Measurements from ENCODE around the gene KHDC4. TPM values are rescaled to one million over a fixed set of nuclear protein-coding genes. Genes with fewer than 3 reads are reported as not detected.

KHDC4 gene
- total and polyA plus RNA-seq, 9 of the 15 experiments (the other 6 are each of a cell fraction or from before 2014, with no cell fraction given): 12.1 to 185 (median 65.6) TPM

- TF ChIP-seq ZNF407 (IDR thresholded peaks at IDR 0.05; ENCODE audit: low read depth) (0 out of 2 replicates have a peak, but pooled peaks have one; percentile 12), NR1H2 (CRISPR knock-in tag; IDR thresholded peaks at IDR 0.05) (0 out of 2 replicates have a peak, but pooled peaks have one; percentile 73), PHB2 (IDR thresholded peaks at IDR 0.05; ENCODE audit: low read depth) (0 out of 2 replicates have a peak, but pooled peaks have one; percentile 14), SNRNP70 (optimal IDR thresholded peaks at IDR 0.05; ENCODE audit: low read depth, low read length) (no peak), CREBBP (IDR thresholded peaks at IDR 0.05; ENCODE audit: low read depth, low read length) (no peak), ZNF518B (CRISPR knock-in tag; IDR thresholded peaks at IDR 0.05) (no peak), TBL1XR1 (IDR thresholded peaks at IDR 0.05; ENCODE audit: low read length in 2 of 2) (no peak), NFATC3 (IDR thresholded peaks at IDR 0.05) (0 out of 2 replicates have a peak, but pooled peaks have one; percentile 31), CHD1 (IDR thresholded peaks at IDR 0.05; ENCODE audit: low read length) (peak; percentile 87), HSF4 (CRISPR knock-in tag; IDR thresholded peaks at IDR 0.05; ENCODE audit: borderline replicate concordance) (no peak), JUN (IDR thresholded peaks at IDR 0.05; ENCODE audit: borderline replicate concordance, low read depth, low read length) (no peak), JUN (CRISPR knock-in tag; IDR thresholded peaks at IDR 0.05; ENCODE audit: borderline replicate concordance) (no peak), NR2C2 (CRISPR knock-in tag; IDR thresholded peaks at IDR 0.05) (peak; percentile 22; the same call in 1 of the 2 replicates), NR2C2 (tag; IDR thresholded peaks at IDR 0.05) (no peak), MLX (CRISPR knock-in tag; conservative IDR thresholded peaks at IDR 0.05) (no peak), PCBP1 (IDR thresholded peaks at IDR 0.05; ENCODE audit: low read depth, low read length, poor library complexity, severe bottlenecking) (no peak), TRIM24 (IDR thresholded peaks at IDR 0.05) (0 out of 4 replicates have a peak, but pooled peaks of 1 of the 2 experiments have one; percentile 11)
Observed at GRCh38 chr1:155933591-155934096, 569 bp downstream of the KHDC4 start (continued).

Data from K562 (cell line).